DND-41 (cell line): ENCODE results near the gene ATP9A.
"Not testable (repeated sequence)": the region's sequence is repeated elsewhere in the genome, so short reads cannot be mapped to it uniquely, and the experiment has no call there.

Experiments used
- EZH2 ChIP-seq: IDR thresholded peaks from 3 replicates; pipeline ENCODE4 v1.6.1; 2012; ENCODE audit warnings: borderline replicate concordance, low read depth, mild to moderate bottlenecking, moderate library complexity, low read length, inconsistent platforms; ENCODE audit not compliant: severe bottlenecking
- TF ChIP-seq, protein P1 (sequence below): IDR thresholded peaks from 2 replicates; pipeline ENCODE4 v1.5.1; 2012; ENCODE audit warnings: borderline replicate concordance, low read length, moderate library complexity, mild to moderate bottlenecking; ENCODE audit not compliant: poor library complexity, severe bottlenecking; ENCODE audit errors: extremely low read depth

DNA sequence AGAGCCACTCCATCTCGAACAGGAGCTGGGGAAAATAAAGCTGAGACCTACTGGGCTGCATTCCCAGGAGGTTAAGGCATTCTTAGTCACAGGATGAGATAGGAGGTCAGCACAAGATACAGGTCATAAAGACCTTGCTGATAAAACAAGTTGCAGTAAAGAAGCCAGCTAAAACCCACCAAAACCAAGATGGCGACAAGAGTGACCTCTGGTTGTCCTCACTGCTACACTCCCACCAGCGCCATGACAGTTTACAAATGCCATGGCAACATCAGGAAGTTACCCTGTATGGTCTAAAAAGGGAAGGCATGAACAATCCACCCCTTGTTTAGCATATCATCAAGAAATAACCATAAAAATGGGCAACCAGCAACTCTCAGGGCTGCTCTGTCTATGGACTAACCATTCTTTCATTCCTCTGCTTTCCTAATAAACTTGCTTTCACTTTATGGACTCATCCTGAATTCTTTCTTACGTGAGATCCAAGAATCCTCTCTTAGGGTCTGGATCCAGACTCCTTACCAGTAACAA is 10.1 kb upstream of the ATP9A start:
- TF ChIP-seq, protein P1, sequence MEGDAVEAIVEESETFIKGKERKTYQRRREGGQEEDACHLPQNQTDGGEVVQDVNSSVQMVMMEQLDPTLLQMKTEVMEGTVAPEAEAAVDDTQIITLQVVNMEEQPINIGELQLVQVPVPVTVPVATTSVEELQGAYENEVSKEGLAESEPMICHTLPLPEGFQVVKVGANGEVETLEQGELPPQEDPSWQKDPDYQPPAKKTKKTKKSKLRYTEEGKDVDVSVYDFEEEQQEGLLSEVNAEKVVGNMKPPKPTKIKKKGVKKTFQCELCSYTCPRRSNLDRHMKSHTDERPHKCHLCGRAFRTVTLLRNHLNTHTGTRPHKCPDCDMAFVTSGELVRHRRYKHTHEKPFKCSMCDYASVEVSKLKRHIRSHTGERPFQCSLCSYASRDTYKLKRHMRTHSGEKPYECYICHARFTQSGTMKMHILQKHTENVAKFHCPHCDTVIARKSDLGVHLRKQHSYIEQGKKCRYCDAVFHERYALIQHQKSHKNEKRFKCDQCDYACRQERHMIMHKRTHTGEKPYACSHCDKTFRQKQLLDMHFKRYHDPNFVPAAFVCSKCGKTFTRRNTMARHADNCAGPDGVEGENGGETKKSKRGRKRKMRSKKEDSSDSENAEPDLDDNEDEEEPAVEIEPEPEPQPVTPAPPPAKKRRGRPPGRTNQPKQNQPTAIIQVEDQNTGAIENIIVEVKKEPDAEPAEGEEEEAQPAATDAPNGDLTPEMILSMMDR = not testable (repeated sequence)
- TF ChIP-seq EZH2 = not testable (repeated sequence)
